Urothelium cell line (cell line): Measurements from ENCODE around the gene KRT4.
"Not testable (repeated sequence)": the region's sequence is repeated elsewhere in the genome, so short reads cannot be mapped to it uniquely, and the experiment has no call there.

ENCODE experiments used
- DNase-seq: peaks from one replicate; pipeline ENCODE4 v3.0.0; 2011; ENCODE audit warnings: low spot score, mixed read lengths
- FAIRE-seq: peaks from 2 replicates; lab custom pipeline; 2011; peaks lifted over from hg19 to GRCh38; lab: Jason Lieb, UNC

Gene KRT4

DNA sequence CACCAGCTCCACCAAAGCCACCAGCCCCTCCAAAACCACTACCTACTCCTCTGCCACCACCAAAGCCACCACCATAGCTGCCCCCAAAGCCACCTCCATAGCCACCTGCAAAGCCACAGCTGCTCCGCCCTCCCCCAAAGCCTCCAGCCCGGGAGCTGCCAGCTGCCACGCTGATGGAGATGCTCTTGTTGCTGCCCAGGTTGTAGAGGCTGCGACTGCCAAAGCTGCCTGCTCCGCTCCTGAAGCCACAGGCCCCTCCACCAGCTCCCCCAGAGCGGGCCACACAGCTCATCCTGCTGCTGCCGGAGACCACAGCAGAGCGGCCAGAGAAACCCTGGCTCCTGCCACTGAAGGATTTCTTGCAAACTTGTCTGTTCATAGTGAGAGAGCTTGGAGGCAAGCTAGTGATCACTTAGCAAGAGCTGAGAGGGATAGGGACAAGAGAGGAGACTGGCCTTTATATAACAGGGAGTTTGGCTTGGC, 37.0 kb downstream of the KRT4 start, which contains the start of gene KRT76:
KRT76 (minus strand) TSS at position 433 of the 483 bp plus-strand sequence; CDS start at position 379, 54 bp downstream.
- DNase-seq (no peak), FAIRE-seq (no peak)

- no peak for FAIRE-seq
These were observed 37.5 kb downstream of the KRT4 start for GRCh38 chr12:52776435-52776834.

DNA sequence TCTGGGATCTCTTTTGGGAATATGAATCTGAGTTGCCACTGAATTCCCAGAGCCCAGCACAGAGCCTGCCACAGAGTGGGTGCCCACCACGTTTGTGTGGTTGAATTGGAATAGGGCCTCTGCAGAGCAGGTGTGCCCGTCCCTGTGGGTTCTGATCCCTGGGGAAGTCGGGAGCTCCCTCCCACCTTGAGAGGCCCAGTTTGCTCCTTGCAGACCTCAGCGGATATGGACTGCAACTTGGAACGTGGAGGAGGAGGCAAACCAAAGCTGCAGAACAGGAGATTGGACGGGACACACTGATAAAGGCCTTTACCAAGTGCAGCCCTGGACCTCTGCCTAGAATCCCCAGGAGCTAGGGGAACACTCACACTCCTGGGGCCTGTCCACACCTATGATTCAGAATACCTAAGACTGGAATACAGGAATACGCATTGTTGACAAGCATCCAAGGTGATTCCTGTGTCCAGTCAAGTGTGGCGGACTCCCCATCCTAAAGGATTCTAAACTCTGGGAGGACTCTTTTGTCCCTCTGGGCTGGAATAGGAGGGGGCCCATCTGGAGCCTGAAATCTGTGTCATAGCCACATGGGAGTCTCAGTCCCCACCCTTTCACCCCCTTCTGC, 39.2 kb downstream of the KRT4 start:
- FAIRE-seq (no peak), DNase-seq (no peak)

More at GRCh38 chr12:52776435-52776834, 37.5 kb downstream of the KRT4 start:
- no peak for DNase-seq

DNA sequence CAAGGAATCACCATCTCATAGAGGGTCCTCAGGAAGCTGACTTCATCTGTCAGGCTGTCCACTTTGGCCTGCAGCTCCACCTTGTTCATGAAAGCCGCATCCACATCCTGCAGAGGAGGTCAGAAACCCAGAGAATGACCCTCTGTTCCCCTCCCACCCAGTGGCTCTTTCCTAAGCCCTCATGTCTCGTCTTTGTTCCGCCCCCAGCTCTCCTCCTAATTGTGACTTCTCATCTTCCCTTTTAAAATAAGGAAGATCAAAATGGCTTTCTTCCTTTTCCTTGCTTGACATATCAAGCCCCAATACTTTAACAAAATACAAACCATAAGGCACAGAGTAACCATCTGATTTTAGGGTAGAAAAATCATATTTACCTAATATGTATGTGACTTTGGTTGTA, 41.1 kb downstream of the KRT4 start:
- DNase-seq = no peak
- FAIRE-seq = no peak

GRCh38 chr12:52772188-52772587, 41.7 kb downstream of the KRT4 start:
- FAIRE-seq = no peak
- DNase-seq = no peak

- DNase-seq (no peak), FAIRE-seq (no peak)
These were observed 42.4 kb downstream of the KRT4 start for GRCh38 chr12:52771505-52771904.

DNA sequence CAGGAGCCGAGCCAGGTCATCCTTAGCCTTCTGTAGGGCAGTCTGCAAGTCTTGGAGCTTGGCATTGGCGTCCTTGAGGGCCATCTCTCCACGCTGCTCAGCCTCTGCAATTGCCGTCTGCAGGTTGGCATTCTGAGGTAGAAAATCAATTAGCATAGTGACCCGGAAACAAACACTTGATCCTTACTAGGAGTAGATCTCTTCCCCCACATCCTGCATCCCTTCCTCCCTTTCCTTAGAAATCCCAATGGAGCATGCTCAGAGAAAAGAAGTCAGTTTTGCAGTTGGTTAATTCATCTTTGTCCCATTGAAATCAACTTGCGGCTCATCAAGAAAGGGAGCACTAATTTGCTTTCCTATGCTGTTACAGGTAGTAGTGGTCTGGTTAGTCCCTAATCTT, 42.8 kb downstream of the KRT4 start:
- no peak for FAIRE-seq
- no peak for DNase-seq

GRCh38 chr12:52769946-52770345, 44.0 kb downstream of the KRT4 start:
- DNase-seq (no peak), FAIRE-seq (no peak)

GRCh38 chr12:52769354-52769753, 44.6 kb downstream of the KRT4 start:
- DNase-seq = no peak
- no peak for FAIRE-seq

DNA sequence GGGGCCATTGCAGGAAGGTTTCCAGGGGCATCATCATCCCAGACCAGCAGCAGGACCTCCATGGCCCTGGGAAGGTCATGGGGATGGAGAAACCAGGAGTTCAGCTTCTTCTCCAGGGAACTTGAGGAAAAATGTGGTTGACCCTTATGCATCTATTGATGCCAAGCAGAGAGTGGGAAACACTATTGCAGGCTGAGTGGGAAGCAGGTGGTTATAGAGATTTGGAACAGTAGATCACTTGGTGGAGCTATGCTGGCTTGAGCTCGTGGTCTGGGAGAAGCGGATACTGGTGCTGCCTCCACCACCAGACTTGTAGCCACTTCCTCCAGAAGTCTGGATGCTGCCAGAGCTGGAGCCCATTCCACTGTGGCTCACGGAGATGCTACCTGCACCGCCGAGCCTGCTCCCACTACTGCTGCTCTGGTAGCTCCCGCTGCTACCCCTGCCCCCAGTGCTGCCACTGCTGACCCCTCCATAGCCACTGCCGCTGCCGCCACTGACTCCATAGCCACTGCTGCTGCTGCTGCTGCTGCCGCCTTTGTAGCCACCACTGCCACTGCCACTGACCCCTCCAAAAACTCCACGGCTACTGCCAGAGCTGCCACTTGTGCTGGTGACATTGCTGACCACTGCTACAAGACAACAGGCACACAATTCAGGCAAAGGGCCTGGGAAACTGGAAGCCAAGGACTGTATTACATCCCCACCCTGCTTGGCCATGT, 45.3 kb downstream of the KRT4 start:
- FAIRE-seq = no peak
- no peak for DNase-seq

- FAIRE-seq (no peak), DNase-seq (no peak)
These were observed 46.5 kb downstream of the KRT4 start for GRCh38 chr12:52767427-52767826.

DNA sequence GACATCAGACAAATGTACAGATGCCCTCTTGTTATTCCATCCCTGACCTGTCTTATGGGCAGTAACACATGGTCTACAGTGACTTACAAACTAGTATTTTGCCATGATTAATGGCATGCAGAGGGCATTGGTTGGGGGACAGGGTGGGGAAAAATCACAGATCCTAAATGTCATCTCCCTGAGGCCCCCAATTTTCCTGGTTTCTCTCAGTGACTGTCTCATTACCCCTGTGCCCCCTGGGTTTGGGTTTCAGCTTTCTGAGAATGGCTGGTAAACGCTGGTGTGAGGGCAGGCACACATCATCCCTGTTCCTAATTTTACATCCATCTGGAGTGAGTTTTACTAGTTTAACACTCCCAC, 46.9 kb downstream of the KRT4 start:
- DNase-seq (no peak), FAIRE-seq (no peak)

- no peak for DNase-seq
- no peak for FAIRE-seq
These were observed 47.4 kb downstream of the KRT4 start for GRCh38 chr12:52766351-52767019.

- DNase-seq (no peak), FAIRE-seq (no peak)
These were observed 48.2 kb downstream of the KRT4 start for GRCh38 chr12:52765702-52766101.

GRCh38 chr12:52763991-52764390, 49.9 kb downstream of the KRT4 start:
- FAIRE-seq (no peak), DNase-seq (no peak)

GRCh38 chr12:52763036-52763659, 50.8 kb downstream of the KRT4 start:
- DNase-seq (no peak), FAIRE-seq (no peak)

- no peak for DNase-seq
- no peak for FAIRE-seq
These were observed 52.1 kb downstream of the KRT4 start for GRCh38 chr12:52761802-52762201.

- FAIRE-seq, DNase-seq: not testable (repeated sequence)
These were observed 52.7 kb downstream of the KRT4 start for GRCh38 chr12:52761218-52761617.

GRCh38 chr12:52760623-52761022, 53.3 kb downstream of the KRT4 start:
- no peak for DNase-seq
- FAIRE-seq = no peak

DNA sequence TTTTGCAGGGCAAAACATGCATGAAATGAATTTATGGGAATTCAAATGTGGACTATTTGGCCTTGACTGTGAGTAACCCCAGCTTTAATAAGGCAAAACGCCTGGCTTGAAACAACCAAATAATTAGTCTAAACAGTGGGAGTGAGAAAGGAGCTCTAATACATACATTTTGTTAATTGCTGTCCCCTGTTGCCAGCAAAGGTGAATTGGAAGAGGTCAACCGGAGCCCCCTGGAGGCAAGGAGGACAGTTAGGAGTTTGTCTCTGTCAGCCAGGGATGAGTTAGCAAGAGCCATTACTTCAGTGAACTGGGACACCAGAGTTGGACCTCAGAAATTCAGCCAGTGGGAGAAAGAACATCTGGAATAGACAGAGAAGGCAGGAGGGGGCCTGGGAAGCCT, 54.2 kb downstream of the KRT4 start:
- DNase-seq (no peak), FAIRE-seq (no peak)

GRCh38 chr12:52759218-52759617, 54.7 kb downstream of the KRT4 start:
- FAIRE-seq (no peak), DNase-seq (no peak)
